ENCODE results near the gene CD2. TPM values are rescaled to one million over a fixed set of nuclear protein-coding genes. Genes with fewer than 3 reads are reported as not detected.

CD2 gene
- total RNA-seq, 4 donors from 2014 or later, result 0.35 to 1.2 (median 1.0) TPM; not detected in 1

DNA sequence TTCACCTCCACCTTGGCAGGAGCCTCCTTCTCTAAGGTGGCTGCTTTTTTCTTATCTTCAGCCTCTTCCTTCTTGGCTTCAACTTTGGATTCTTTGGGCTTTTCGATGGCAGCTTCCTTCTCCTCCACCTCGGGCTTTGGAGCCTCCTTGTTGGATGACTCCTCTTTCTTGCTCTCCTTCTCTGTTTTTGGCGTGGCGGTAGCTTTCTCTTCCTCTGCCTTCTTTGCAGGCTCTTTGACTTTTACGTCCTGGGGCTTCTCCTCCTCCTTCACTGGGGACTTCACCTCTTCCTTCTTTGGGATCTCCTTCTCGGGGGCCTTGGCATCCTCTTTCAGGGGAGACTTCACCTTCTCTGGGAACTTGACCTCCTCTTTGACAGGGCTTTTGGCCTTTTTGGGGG is 13.9 kb upstream of the CD2 start:
- no peak overlapping the region for H3K4me3 ChIP-seq
- H3K4me1 ChIP-seq, result no peaks in the 10 kb centered on the region
- no peak for DNase-seq
- H3K9me3 ChIP-seq, result peaks cover 0 to 10% of the 10 kb centered on the region in 2 donors
- no peak overlapping the region for H3K27ac ChIP-seq
- no peaks in the 10 kb centered on the region for H3K27me3 ChIP-seq
- no peaks in the 10 kb centered on the region for H3K36me3 ChIP-seq
- intact Hi-C loops (cut with DNase I; ENCODE audit: low total_unique reads), result no loop called here
- no peak for TF ChIP-seq POLR2A (IDR thresholded peaks at IDR 0.05)
- TF ChIP-seq CTCF (IDR thresholded peaks at IDR 0.05), result no peak

DNA sequence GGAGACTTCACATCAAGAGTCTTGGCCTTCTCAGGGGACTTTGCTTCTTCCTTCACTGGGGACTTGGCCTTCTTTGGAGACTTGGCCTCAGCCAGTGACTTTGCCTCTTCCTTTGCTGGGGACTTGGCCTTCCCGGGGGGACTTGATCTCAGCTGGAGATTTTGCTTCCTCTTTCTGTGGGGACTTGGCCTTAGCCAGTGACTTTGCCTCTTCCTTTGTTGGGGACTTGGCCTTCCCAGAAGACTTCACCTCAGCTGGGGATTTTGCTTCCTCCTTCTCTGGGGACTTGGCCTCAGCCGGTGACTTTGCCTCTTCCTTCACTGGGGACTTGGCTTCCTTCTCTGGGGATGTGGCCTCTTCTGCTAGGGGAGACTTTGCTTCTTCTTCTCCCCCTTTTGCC is 13.5 kb upstream of the CD2 start:
- no peaks in the 10 kb centered on the region for H3K4me1 ChIP-seq
- intact Hi-C loops (cut with DNase I; ENCODE audit: low total_unique reads), result no loop called here
- H3K27ac ChIP-seq, result no peak overlapping the region
- no peak for DNase-seq
- H3K27me3 ChIP-seq, result no peaks in the 10 kb centered on the region
- TF ChIP-seq POLR2A (IDR thresholded peaks at IDR 0.05) (no peak), CTCF (IDR thresholded peaks at IDR 0.05) (no peak)
- no peaks in the 10 kb centered on the region for H3K36me3 ChIP-seq
- peaks cover 0 to 10% of the 10 kb centered on the region in 2 donors for H3K9me3 ChIP-seq
- H3K4me3 ChIP-seq, result no peak overlapping the region

GRCh38 chr1:116741836-116742565 is 12.2 kb upstream of the CD2 start:
- Histone ChIP-seq H3K9me3 (peaks cover 0 to 10% of the 10 kb centered on the region in 2 donors), H3K27ac (no peak overlapping the region), H3K36me3 (no peaks in the 10 kb centered on the region), H3K27me3 (no peaks in the 10 kb centered on the region), H3K4me3 (no peak overlapping the region), H3K4me1 (no peaks in the 10 kb centered on the region)
- intact Hi-C loops (cut with DNase I; ENCODE audit: low total_unique reads), result no loop called here
- TF ChIP-seq POLR2A (IDR thresholded peaks at IDR 0.05) (no peak), CTCF (IDR thresholded peaks at IDR 0.05) (no peak)
- DNase-seq, result no peak

- Histone ChIP-seq H3K4me1 (no peaks in the 10 kb centered on the region), H3K27ac (no peak overlapping the region), H3K9me3 (peaks cover 0 to 17% of the 10 kb centered on the region in 2 donors), H3K4me3 (no peak overlapping the region), H3K27me3 (no peaks in the 10 kb centered on the region), H3K36me3 (no peaks in the 10 kb centered on the region)
- intact Hi-C loops (cut with DNase I; ENCODE audit: low total_unique reads), result no loop called here
- no peak for DNase-seq
- TF ChIP-seq CTCF (IDR thresholded peaks at IDR 0.05) (no peak), POLR2A (IDR thresholded peaks at IDR 0.05) (no peak)
Measured at GRCh38 chr1:116743535-116743934, 10.7 kb upstream of the CD2 start.

DNA sequence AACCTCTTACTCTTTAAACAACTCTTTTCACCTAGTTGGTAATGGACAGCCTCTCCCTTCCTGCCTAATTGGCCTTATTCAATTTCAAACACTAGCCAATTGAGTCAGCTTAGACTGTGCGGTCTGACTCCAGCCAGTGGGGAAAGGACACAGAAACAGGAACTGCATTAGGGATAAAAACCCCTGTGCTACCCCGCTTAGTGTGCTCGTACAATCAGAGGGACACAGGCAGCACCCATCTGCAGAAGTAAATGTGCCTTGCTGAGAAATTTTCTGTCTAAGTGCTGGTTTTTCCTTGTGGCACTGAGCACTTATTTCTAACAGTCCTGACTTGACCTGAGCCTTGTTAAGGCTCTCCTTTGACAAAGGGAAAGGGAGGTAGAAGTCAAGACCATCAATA is 6.0 kb upstream of the CD2 start:
- DNase-seq, result no peak
- Histone ChIP-seq H3K36me3 (no peaks in the 10 kb centered on the region), H3K27ac (no peak overlapping the region), H3K4me1 (no peaks in the 10 kb centered on the region), H3K27me3 (no peaks in the 10 kb centered on the region), H3K9me3 (peaks cover 0 to 20% of the 10 kb centered on the region in 2 donors), H3K4me3 (no peak overlapping the region)
- intact Hi-C loops (cut with DNase I; ENCODE audit: low total_unique reads), result no loop called here
- TF ChIP-seq CTCF (IDR thresholded peaks at IDR 0.05) (no peak), POLR2A (IDR thresholded peaks at IDR 0.05) (no peak)

Measured in uterus (tissue), 4 donors.